Activated naive CD4-positive, alpha-beta T cell treated with anti-CD3 and anti-CD28 coated beads, Interleukin-2, amount 50 U/mL, for 72 hours (primary cell): ENCODE measurements around the gene OR52K1. TPM values are rescaled to one million over a fixed set of nuclear protein-coding genes. Genes with fewer than 3 reads are reported as not detected.
"Not testable (repeated sequence)": the region's sequence is repeated elsewhere in the genome, so short reads cannot be mapped to it uniquely, and the experiment has no call there.

Experiments
- ATAC-seq, 2 donors: fragments of 150-1000 bp; cut with Tn5 transposase; 2 replicates each; pipeline ENCODE4 v1.10.0; 2021; ENCODE audit warnings: mild to moderate bottlenecking in 2 of 2, moderate library complexity in 2 of 2
- DNase-seq, 2 donors: peaks; one replicate each; pipeline ENCODE4 v3.0.0; 2021 to 2022; ENCODE audit warnings: low spot score in 2 of 2
- H3K27ac Mint-ChIP-seq, 2 donors: one replicate each; pipeline ENCODE4 v1.8.0; 2022; ENCODE audit warnings: mild to moderate bottlenecking in 2 of 2, mixed read lengths in 2 of 2
- H3K36me3 Mint-ChIP-seq, 2 donors: one replicate each; pipeline ENCODE4 v1.8.0; 2022; ENCODE audit warnings: mixed read lengths in 2 of 2
- H3K9me3 Mint-ChIP-seq, 2 donors: one replicate each; pipeline ENCODE4 v1.8.0; 2022; ENCODE audit warnings: mixed read lengths in 2 of 2
- total RNA-seq, 2 donors: library from RNA; stranded (reverse); gene quantifications; one replicate each; pipeline ENCODE4 v1.2.3, GENCODE V29; 2022

OR52K1 gene
- total RNA-seq, 2 donors from 2014 or later, result 0.20 to 0.33 TPM

- ATAC-seq (no peak), DNase-seq (no peak)
- Mint-ChIP-seq H3K36me3 (peaks cover 11 to 12% of the 10 kb centered on the region in 2 donors), H3K9me3 (peaks cover 12 to 13% of the 10 kb centered on the region in 2 donors), H3K27ac (no peak overlapping the region)
Measured at GRCh38 chr11:4467811-4468606, 14.4 kb upstream of the OR52K1 start.

DNA sequence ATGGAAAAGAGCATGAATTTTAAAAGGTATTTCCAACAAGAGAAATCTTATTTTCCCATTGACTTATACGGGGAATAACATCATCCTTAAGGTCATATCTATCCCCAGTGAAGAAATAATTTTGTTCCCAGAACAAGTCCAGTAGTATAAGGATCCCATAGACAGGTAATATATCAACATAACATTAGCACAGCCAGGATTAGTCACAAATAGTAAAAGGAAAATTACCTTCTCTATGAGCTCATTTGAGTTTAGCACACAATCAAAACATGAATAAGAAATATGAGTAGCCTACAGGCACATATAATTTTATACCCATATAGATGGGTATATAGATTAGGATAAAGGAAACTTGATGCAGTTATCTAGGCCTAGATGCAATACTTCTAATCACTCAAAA lies 2.8 kb upstream of the OR52K1 start:
- DNase-seq, result no peak
- Mint-ChIP-seq H3K36me3 (no peaks in the 10 kb centered on the region), H3K27ac (no peak overlapping the region), H3K9me3 (peaks cover 0 to 7% of the 10 kb centered on the region in 2 donors)
- no peak for ATAC-seq

GRCh38 chr11:4480577-4481239 lies 1.7 kb upstream of the OR52K1 start:
- peak; percentile 55 to 87 for ATAC-seq
- Mint-ChIP-seq H3K27ac (peak overlapping the region in 1 of 2 donors; percentile 61), H3K9me3 (no peaks in the 10 kb centered on the region), H3K36me3 (no peaks in the 10 kb centered on the region)
- DNase-seq, result no peak

DNA sequence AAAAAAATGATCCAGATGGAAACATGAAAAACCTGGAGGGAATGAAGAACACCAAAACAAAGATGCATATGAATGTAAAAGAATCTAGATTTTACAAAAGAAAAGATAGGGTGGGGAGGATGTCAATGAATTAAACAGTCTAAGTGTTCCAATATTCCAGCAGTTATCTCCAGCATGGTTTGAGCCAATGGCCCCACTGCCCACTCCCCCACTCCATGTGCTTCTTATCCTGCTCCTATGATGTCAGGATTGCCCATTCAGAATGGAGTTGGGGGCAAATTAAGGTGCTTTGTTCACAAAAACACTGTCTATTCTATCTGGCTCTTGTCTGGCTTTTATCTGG lies 1.2 kb upstream of the OR52K1 start:
- Mint-ChIP-seq H3K27ac (no peak overlapping the region), H3K36me3 (no peaks in the 10 kb centered on the region), H3K9me3 (no peaks in the 10 kb centered on the region)
- DNase-seq (no peak), ATAC-seq (no peak)

DNA sequence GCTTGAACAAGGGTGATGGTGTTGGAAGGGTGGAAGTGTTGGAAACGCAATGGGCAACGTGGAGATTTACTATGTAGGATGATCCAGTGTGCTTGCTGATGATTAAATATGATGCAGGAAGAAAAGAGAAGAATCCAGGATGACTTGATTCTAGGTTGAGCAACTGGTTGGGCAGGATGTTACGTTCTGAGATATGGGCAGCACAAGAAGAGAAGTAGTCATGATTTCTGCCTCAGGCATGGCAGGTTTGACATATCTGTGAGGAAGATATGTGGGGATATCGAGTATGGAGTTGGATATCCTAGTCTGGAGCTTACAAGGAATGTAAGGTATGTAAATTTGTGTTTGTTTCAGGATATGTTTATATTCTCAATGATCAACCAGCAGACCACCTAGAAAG lies 1.9 kb downstream of the OR52K1 start:
- no peak for ATAC-seq
- Mint-ChIP-seq H3K27ac (no peak overlapping the region), H3K36me3 (no peaks in the 10 kb centered on the region), H3K9me3 (no peaks in the 10 kb centered on the region)
- DNase-seq, result no peak

- not testable (repeated sequence) for ATAC-seq, H3K27ac Mint-ChIP-seq, H3K36me3 Mint-ChIP-seq, DNase-seq, H3K9me3 Mint-ChIP-seq
Measured at GRCh38 chr11:4491405-4491804, 9.0 kb downstream of the OR52K1 start.

DNA sequence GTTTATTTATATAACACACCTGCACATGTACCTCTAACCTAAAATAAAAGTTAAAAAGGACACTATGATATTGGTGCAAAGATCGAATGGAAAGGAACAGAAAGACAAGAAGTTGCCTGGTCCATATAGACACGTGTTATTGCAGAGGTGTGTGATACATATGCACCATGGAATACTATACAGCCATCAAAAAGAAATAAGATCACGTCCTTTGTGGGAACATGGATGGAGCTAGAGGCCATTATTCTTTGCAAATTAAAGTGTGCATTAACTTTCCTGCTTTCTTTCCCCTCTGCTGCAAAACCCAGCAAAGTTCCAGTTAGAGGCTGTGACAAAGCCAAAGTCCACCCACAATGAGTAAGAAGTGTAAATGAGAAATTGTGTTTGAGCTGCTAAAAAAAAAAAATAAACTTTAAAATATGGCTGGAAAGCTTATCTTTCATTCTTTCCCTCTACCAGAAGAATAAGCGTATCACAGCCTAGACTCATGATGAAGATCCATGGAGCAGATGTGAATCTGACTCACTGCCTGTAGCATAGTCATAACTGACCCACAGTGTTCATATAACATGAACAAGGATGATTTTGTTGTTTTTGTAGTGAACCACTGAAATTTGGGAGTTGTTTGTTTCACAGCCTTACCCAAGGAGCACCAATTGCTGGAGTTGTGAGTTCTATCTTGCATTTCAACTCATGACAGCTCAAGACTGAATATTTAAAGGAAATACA lies 9.6 kb downstream of the OR52K1 start:
- Mint-ChIP-seq H3K27ac (peak overlapping the region in 1 of 2 donors; percentile 82), H3K36me3 (no peaks in the 10 kb centered on the region), H3K9me3 (no peaks in the 10 kb centered on the region)
- ATAC-seq, result peak; percentile 50 to 80
- no peak for DNase-seq

DNA sequence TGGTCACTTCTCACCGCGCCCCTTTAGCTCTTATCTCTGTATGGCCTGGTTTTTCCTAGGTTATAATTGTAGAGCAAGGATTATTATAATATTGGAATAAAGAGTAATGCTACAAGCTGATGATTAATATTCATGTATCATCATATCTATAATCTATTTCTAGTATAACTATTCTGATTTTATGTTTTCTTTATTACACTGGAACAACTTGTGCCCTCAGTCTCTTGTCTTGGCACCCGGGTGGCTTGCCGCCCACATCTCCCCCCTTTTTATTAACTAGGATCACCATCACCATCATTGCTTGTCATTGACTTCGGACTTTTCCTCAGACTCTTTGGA lies 11.0 kb downstream of the OR52K1 start:
- Mint-ChIP-seq H3K9me3 (no peaks in the 10 kb centered on the region), H3K27ac (no peak overlapping the region), H3K36me3 (no peaks in the 10 kb centered on the region)
- ATAC-seq (no peak), DNase-seq (no peak)

- ATAC-seq (no peak), DNase-seq (no peak)
- Mint-ChIP-seq H3K9me3 (no peaks in the 10 kb centered on the region), H3K27ac (no peak overlapping the region), H3K36me3 (no peaks in the 10 kb centered on the region)
Measured at GRCh38 chr11:4495487-4495886, 13.0 kb downstream of the OR52K1 start.

DNA sequence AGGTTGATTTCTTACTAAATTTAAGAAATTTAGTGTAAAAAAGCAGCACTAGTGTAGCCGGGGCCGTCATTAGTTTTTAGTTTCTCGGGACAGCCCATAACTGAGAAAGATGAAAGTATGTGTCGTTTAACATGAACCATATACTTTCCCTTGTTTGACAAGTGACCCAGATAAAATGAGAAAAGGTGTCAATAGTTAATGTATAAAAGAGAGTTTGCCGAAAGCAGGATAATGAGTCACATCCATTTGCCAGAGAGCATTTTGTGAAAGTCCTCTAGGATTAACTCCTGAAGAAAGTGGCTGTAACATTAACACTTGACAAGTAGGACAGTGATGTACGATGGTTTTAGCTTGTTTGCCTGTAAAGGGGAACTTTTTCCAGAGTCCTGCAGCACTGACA lies 13.5 kb downstream of the OR52K1 start:
- DNase-seq (no peak), ATAC-seq (no peak)
- Mint-ChIP-seq H3K36me3 (no peaks in the 10 kb centered on the region), H3K27ac (no peak overlapping the region), H3K9me3 (no peaks in the 10 kb centered on the region)

DNA sequence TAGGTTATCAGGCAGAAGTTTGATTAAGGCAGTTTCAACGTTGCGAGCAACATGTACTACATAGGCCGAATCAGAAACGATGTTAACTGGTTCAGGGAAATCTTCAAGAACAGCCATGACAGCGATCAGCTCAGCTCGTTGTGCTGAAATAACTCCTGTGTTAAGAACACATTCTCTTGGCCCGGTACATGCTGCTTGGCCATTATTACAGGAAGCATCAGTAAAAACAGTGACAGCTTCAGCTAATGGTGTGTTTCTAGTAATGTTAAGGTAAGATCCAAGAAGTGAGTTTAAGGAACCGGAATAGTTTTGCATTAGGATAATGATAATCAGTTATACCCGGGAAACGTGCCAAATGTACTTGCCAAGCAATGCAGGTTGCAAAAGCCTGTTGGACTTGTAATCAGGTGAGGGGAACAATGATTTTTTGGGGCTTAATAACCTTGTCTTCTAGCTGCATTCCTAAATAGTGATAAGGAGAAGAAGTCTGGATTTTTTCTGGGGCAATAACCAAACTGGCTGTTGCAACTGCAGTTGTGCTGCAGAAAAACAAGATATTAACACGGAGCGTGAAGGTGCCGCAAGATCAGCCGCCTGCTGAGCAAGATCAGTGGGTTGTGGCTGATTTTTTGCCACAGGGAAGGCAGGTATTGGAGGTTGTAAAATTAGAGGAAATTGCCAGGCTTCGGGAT lies 14.3 kb downstream of the OR52K1 start:
- no peak overlapping the region for H3K27ac Mint-ChIP-seq
- H3K36me3 Mint-ChIP-seq, result no peaks in the 10 kb centered on the region
- ATAC-seq, result no peak
- no peak for DNase-seq
- H3K9me3 Mint-ChIP-seq, result no peaks in the 10 kb centered on the region

DNA sequence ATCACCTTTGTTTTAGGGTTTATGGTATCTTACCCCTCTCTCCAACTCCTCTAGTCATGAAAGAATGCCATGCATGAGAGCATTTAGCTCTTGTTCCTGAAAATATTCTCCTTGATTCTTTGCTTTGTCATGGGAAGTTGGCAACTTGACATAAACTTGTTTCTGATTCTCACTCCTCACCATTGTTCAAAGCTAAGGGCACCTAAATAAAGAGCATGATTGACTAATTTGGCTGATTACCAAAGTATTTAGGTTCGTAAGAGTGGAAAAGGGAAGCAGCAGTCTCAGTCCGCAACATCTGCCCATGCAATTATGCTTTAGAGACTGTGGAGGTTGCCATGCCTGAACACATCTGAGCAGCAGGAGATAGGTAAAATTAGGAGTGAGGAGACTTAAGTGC lies 26.4 kb downstream of the OR52K1 start:
- Mint-ChIP-seq H3K9me3 (no peaks in the 10 kb centered on the region), H3K36me3 (no peaks in the 10 kb centered on the region), H3K27ac (no peak overlapping the region)
- DNase-seq (no peak), ATAC-seq (no peak)

DNA sequence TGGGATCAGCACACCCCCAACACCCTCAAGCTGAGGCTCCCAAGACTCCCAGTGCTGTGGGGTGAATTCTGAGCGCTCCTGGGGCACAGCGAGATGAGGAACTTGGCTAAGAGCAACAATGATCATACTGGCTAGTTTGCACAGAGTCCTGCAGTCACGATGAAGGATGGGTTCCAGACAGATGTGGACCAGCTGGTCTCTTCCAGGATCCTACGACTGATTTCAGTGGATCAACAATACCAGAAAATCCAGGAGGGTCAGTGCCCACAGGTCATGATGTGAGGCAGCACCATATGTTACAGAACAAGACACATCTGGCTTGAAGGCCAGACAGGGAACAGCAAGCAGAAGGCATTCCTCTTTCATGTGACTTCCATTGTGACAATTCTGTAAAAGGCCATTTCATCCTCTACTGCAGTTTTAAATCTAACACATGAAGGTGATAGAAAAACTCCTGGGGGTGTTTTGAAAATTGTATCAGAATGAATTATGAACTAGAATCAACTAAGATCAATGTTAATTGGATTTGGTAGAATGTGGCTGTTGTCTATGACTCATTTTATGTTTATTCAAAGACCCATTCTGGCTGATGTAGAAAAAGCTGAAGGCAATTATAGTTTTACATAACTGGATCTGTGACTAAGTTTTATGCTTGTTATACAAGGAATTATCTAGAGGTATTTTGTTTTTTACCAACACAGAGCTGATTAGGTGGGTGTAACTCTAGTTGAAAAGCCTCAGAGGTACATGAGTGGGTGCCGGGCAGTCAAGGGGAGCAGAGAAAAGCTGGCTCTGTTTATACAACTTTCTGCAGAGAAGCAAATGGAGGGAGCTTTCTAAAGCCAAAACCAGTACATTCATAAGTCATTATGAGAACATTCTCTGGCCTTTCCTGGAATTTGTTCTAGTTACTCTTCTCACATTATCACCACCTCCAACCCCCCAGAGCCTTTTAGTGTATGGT lies 29.1 kb downstream of the OR52K1 start:
- H3K36me3 Mint-ChIP-seq, result no peaks in the 10 kb centered on the region
- ATAC-seq (no peak), DNase-seq (no peak)
- H3K9me3 Mint-ChIP-seq, result no peaks in the 10 kb centered on the region
- H3K27ac Mint-ChIP-seq, result no peak overlapping the region

DNA sequence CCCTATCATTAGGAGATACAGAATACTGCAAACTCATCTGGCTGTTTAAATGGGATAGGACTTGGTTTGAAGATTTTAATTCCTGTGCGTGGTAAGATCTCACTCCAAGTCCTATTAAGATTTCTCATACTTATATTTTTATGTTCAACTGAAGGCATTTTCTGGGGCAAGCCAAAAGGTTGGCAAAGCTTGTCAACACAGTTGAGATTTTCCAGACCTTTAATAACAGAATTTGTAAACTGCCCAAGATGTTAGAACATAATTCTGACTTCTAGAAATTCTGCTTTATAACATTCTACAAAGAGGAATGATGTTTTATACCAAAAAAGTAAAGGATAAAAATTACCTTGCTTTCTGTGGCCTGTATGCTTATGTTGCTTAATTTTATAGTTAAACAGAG lies 31.8 kb downstream of the OR52K1 start:
- DNase-seq, result no peak
- no peak overlapping the region for H3K27ac Mint-ChIP-seq

GRCh38 chr11:4522339-4522738 lies 39.9 kb downstream of the OR52K1 start:
- Mint-ChIP-seq H3K27ac (no peak overlapping the region), H3K36me3 (no peaks in the 10 kb centered on the region), H3K9me3 (no peaks in the 10 kb centered on the region)
- ATAC-seq (no peak), DNase-seq (no peak)

More for the DNA sequence above, 31.8 kb downstream of the OR52K1 start:
- Mint-ChIP-seq H3K36me3 (no peaks in the 10 kb centered on the region), H3K9me3 (no peaks in the 10 kb centered on the region)
- ATAC-seq, result no peak

- no peak overlapping the region for H3K27ac Mint-ChIP-seq
- H3K36me3 Mint-ChIP-seq, result no peaks in the 10 kb centered on the region
- DNase-seq, result no peak
- no peaks in the 10 kb centered on the region for H3K9me3 Mint-ChIP-seq
- ATAC-seq, result no peak
Measured at GRCh38 chr11:4522752-4523151, 40.3 kb downstream of the OR52K1 start.
